Measurements from ENCODE around the gene CD209.

CD209 gene

DNA sequence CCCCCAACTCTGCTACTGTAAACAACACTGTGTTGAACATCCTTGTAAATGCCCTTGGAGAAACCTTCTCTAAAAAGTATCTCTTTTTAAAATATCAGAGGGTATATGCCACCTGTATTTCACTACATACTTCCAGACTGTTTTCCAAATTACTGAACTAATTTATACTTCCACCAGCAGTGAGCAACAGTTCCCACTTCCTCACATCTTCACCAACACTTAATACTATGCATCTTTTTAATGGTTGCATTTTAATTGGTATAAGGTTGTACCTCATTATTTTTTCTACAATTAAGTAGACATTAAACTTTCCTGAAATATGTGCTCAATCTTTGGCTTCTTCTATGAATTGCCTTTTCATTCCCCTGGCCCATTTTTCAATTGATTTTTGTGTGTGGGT, 37.5 kb upstream of the CD209 start:
- no peak overlapping the region for H3K9ac ChIP-seq (ENCODE audit: low read depth, low read length, poor library complexity)
- H3K27ac ChIP-seq (replicated peaks; ENCODE audit: low read length) = no peak overlapping the region
- H2BK12ac ChIP-seq (ENCODE audit: low read length) = no peak overlapping the region
- no peak overlapping the region for H2BK15ac ChIP-seq (ENCODE audit: low read length)
- H3K9me3 ChIP-seq (replicated peaks in 1 of 2; ENCODE audit: control insufficient read depth in 2 of 2, insufficient read depth in 1 of 2, low read depth in 1 of 2, low read length in 2 of 2) = peaks cover 2 to 8% of the 10 kb centered on the region in 2 donors
- no peaks in the 10 kb centered on the region for H3K79me1 ChIP-seq (ENCODE audit: low read depth, low read length)
- H4K91ac ChIP-seq (ENCODE audit: low read depth, low read length, poor library complexity) = no peak overlapping the region
- no peak overlapping the region for H3K23ac ChIP-seq (ENCODE audit: low read depth, low read length, poor library complexity)
- no peak overlapping the region for H3K4ac ChIP-seq (ENCODE audit: low read length)
- no peak overlapping the region for H2BK120ac ChIP-seq (ENCODE audit: low read depth, low read length)
- no peak overlapping the region for H2AFZ ChIP-seq (ENCODE audit: low read length)
- H2AK5ac ChIP-seq (ENCODE audit: low read depth, low read length) = no peak overlapping the region
- no peak overlapping the region for H4K8ac ChIP-seq (ENCODE audit: low read depth, low read length)
- no peak overlapping the region for H3K4me2 ChIP-seq (ENCODE audit: insufficient read depth, low read length, poor library complexity, severe bottlenecking)
- peaks cover 16 to 70% (median 32%) of the 10 kb centered on the region in 3 experiments for H3K27me3 ChIP-seq (ENCODE audit: control insufficient read depth in 3 of 3, insufficient read depth in 3 of 3, low read depth in 1 of 3, low read length in 3 of 3)
- H3K36me3 ChIP-seq (replicated peaks in 1 of 2; ENCODE audit: control insufficient read depth in 2 of 2, insufficient read depth in 2 of 2, low read length in 2 of 2) = no peaks in the 10 kb centered on the region
- H2BK5ac ChIP-seq (ENCODE audit: low read length) = no peak overlapping the region
- H3K4me3 ChIP-seq (ENCODE audit: low read length in 2 of 2) = no peak overlapping the region
- peaks cover 0 to 13% of the 10 kb centered on the region in 2 donors for H3K4me1 ChIP-seq (ENCODE audit: control insufficient read depth in 2 of 2, insufficient read depth in 1 of 2, low read depth in 1 of 2, low read length in 2 of 2)
- no peak for DNase-seq (ENCODE audit: low spot score)
- no peak overlapping the region for H3K18ac ChIP-seq (ENCODE audit: low read length)
- no peak overlapping the region for H3K14ac ChIP-seq (ENCODE audit: low read length)

DNA sequence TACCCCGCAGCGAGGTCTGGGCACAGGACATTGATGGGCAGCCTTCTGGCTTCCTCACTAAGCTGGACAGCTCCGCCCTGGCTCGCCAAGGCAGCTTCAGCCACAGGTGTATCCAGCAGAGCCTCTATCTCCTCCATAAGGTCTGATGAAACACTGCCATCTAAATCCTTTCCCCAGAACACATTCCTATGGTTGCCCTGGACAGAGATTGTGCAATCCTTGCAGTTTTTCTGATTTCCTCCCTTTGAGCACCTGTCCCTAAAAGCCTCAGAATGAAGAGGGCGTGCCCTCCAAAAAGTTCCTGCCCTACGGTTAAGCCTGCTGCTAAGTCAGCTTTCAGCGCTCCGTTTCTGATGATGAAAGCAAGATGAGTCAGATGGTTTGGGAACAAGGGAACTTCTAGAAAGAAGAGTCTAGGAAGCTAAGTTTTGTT, 36.7 kb upstream of the CD209 start:
- Histone ChIP-seq H2AFZ (ENCODE audit: low read length) (no peak overlapping the region), H4K91ac (ENCODE audit: low read depth, low read length, poor library complexity) (no peak overlapping the region), H3K9me3 (replicated peaks in 1 of 2; ENCODE audit: control insufficient read depth in 2 of 2, insufficient read depth in 1 of 2, low read depth in 1 of 2, low read length in 2 of 2) (peaks cover 2 to 5% of the 10 kb centered on the region in 2 donors), H3K4me3 (ENCODE audit: low read length in 2 of 2) (no peak overlapping the region), H3K27me3 (ENCODE audit: control insufficient read depth in 3 of 3, insufficient read depth in 3 of 3, low read depth in 1 of 3, low read length in 3 of 3) (peaks cover 12 to 62% (median 23%) of the 10 kb centered on the region in 3 experiments), H2AK5ac (ENCODE audit: low read depth, low read length) (no peak overlapping the region), H2BK120ac (ENCODE audit: low read depth, low read length) (no peak overlapping the region), H3K4me2 (ENCODE audit: insufficient read depth, low read length, poor library complexity, severe bottlenecking) (no peak overlapping the region), H3K79me1 (ENCODE audit: low read depth, low read length) (no peaks in the 10 kb centered on the region), H2BK15ac (ENCODE audit: low read length) (no peak overlapping the region), H2BK5ac (ENCODE audit: low read length) (no peak overlapping the region), H3K14ac (ENCODE audit: low read length) (no peak overlapping the region), H3K4ac (ENCODE audit: low read length) (no peak overlapping the region), H3K27ac (replicated peaks; ENCODE audit: low read length) (no peak overlapping the region), H3K9ac (ENCODE audit: low read depth, low read length, poor library complexity) (no peak overlapping the region), H4K8ac (ENCODE audit: low read depth, low read length) (no peak overlapping the region), H3K4me1 (ENCODE audit: control insufficient read depth in 2 of 2, insufficient read depth in 1 of 2, low read depth in 1 of 2, low read length in 2 of 2) (peaks cover 0 to 8% of the 10 kb centered on the region in 2 donors), H3K36me3 (replicated peaks in 1 of 2; ENCODE audit: control insufficient read depth in 2 of 2, insufficient read depth in 2 of 2, low read length in 2 of 2) (no peaks in the 10 kb centered on the region), H3K18ac (ENCODE audit: low read length) (no peak overlapping the region), H2BK12ac (ENCODE audit: low read length) (no peak overlapping the region), H3K23ac (ENCODE audit: low read depth, low read length, poor library complexity) (no peak overlapping the region)
- DNase-seq (ENCODE audit: low spot score) = no peak
- WGBS, 2 donors (ENCODE audit: extremely low coverage in 2 of 2, insufficient read length in 2 of 2, insufficient replicate concordance in 1 of 2) = no CpG with 5 or more reads among the region's 8 CpGs

GRCh38 chr19:7781157-7781556, 33.8 kb upstream of the CD209 start:
- H3K27ac ChIP-seq (replicated peaks; ENCODE audit: low read length) = no peak overlapping the region
- no peaks in the 10 kb centered on the region for H3K36me3 ChIP-seq (replicated peaks in 1 of 2; ENCODE audit: control insufficient read depth in 2 of 2, insufficient read depth in 2 of 2, low read length in 2 of 2)
- H2BK120ac ChIP-seq (ENCODE audit: low read depth, low read length) = no peak overlapping the region
- no peaks in the 10 kb centered on the region for H3K79me1 ChIP-seq (ENCODE audit: low read depth, low read length)
- H2BK15ac ChIP-seq (ENCODE audit: low read length) = no peak overlapping the region
- no peak overlapping the region for H3K4me2 ChIP-seq (ENCODE audit: insufficient read depth, low read length, poor library complexity, severe bottlenecking)
- H2AFZ ChIP-seq (ENCODE audit: low read length) = no peak overlapping the region
- no peak overlapping the region for H3K23ac ChIP-seq (ENCODE audit: low read depth, low read length, poor library complexity)
- H3K4ac ChIP-seq (ENCODE audit: low read length) = no peak overlapping the region
- H3K9me3 ChIP-seq (replicated peaks in 1 of 2; ENCODE audit: control insufficient read depth in 2 of 2, insufficient read depth in 1 of 2, low read depth in 1 of 2, low read length in 2 of 2) = no peaks in the 10 kb centered on the region
- no peak overlapping the region for H2AK5ac ChIP-seq (ENCODE audit: low read depth, low read length)
- no peak for DNase-seq (ENCODE audit: low spot score)
- no peak overlapping the region for H4K91ac ChIP-seq (ENCODE audit: low read depth, low read length, poor library complexity)
- peaks cover 0 to 3% of the 10 kb centered on the region in 2 donors for H3K4me1 ChIP-seq (ENCODE audit: control insufficient read depth in 2 of 2, insufficient read depth in 1 of 2, low read depth in 1 of 2, low read length in 2 of 2)
- no peak overlapping the region for H4K8ac ChIP-seq (ENCODE audit: low read depth, low read length)
- no peak overlapping the region for H2BK5ac ChIP-seq (ENCODE audit: low read length)
- H3K18ac ChIP-seq (ENCODE audit: low read length) = no peak overlapping the region
- no peak overlapping the region for H3K14ac ChIP-seq (ENCODE audit: low read length)
- no peak overlapping the region for H2BK12ac ChIP-seq (ENCODE audit: low read length)
- WGBS, 2 donors (ENCODE audit: extremely low coverage in 2 of 2, insufficient read length in 2 of 2, insufficient replicate concordance in 1 of 2) = no CpG with 5 or more reads among the region's 12 CpGs
- peaks cover 0 to 51% (median 0%) of the 10 kb centered on the region in 3 experiments for H3K27me3 ChIP-seq (ENCODE audit: control insufficient read depth in 3 of 3, insufficient read depth in 3 of 3, low read depth in 1 of 3, low read length in 3 of 3)
- no peak overlapping the region for H3K4me3 ChIP-seq (ENCODE audit: low read length in 2 of 2)
- no peak overlapping the region for H3K9ac ChIP-seq (ENCODE audit: low read depth, low read length, poor library complexity)

GRCh38 chr19:7779631-7780486, 32.5 kb upstream of the CD209 start:
- no peak overlapping the region for H2BK120ac ChIP-seq (ENCODE audit: low read depth, low read length)
- H2AK5ac ChIP-seq (ENCODE audit: low read depth, low read length) = no peak overlapping the region
- H4K8ac ChIP-seq (ENCODE audit: low read depth, low read length) = no peak overlapping the region
- no peak overlapping the region for H4K91ac ChIP-seq (ENCODE audit: low read depth, low read length, poor library complexity)
- no peak overlapping the region for H3K4me3 ChIP-seq (ENCODE audit: low read length in 2 of 2)
- H3K4me2 ChIP-seq (ENCODE audit: insufficient read depth, low read length, poor library complexity, severe bottlenecking) = no peak overlapping the region
- no peak overlapping the region for H3K14ac ChIP-seq (ENCODE audit: low read length)
- no peak overlapping the region for H2BK5ac ChIP-seq (ENCODE audit: low read length)
- H2BK12ac ChIP-seq (ENCODE audit: low read length) = no peak overlapping the region
- no peak overlapping the region for H2BK15ac ChIP-seq (ENCODE audit: low read length)
- H3K9me3 ChIP-seq (replicated peaks in 1 of 2; ENCODE audit: control insufficient read depth in 2 of 2, insufficient read depth in 1 of 2, low read depth in 1 of 2, low read length in 2 of 2) = no peaks in the 10 kb centered on the region
- H3K79me1 ChIP-seq (ENCODE audit: low read depth, low read length) = no peaks in the 10 kb centered on the region
- H3K4ac ChIP-seq (ENCODE audit: low read length) = no peak overlapping the region
- H3K4me1 ChIP-seq (ENCODE audit: control insufficient read depth in 2 of 2, insufficient read depth in 1 of 2, low read depth in 1 of 2, low read length in 2 of 2) = peaks cover 0 to 3% of the 10 kb centered on the region in 2 donors
- no peaks in the 10 kb centered on the region for H3K36me3 ChIP-seq (replicated peaks in 1 of 2; ENCODE audit: control insufficient read depth in 2 of 2, insufficient read depth in 2 of 2, low read length in 2 of 2)
- DNase-seq (ENCODE audit: low spot score) = no peak
- no peak overlapping the region for H3K23ac ChIP-seq (ENCODE audit: low read depth, low read length, poor library complexity)
- H3K9ac ChIP-seq (ENCODE audit: low read depth, low read length, poor library complexity) = no peak overlapping the region
- H3K27me3 ChIP-seq (ENCODE audit: control insufficient read depth in 3 of 3, insufficient read depth in 3 of 3, low read depth in 1 of 3, low read length in 3 of 3) = peaks cover 0 to 49% (median 0%) of the 10 kb centered on the region in 3 experiments
- H3K18ac ChIP-seq (ENCODE audit: low read length) = no peak overlapping the region
- H3K27ac ChIP-seq (replicated peaks; ENCODE audit: low read length) = no peak overlapping the region
- no CpG with 5 or more reads among the region's 26 CpGs for WGBS, 2 donors (ENCODE audit: extremely low coverage in 2 of 2, insufficient read length in 2 of 2, insufficient replicate concordance in 1 of 2)
- H2AFZ ChIP-seq (ENCODE audit: low read length) = no peak overlapping the region

Data from neuronal stem cell (in vitro differentiated cells).